Measurements from ENCODE around the gene ZNF280A.

Gene ZNF280A, protein sequence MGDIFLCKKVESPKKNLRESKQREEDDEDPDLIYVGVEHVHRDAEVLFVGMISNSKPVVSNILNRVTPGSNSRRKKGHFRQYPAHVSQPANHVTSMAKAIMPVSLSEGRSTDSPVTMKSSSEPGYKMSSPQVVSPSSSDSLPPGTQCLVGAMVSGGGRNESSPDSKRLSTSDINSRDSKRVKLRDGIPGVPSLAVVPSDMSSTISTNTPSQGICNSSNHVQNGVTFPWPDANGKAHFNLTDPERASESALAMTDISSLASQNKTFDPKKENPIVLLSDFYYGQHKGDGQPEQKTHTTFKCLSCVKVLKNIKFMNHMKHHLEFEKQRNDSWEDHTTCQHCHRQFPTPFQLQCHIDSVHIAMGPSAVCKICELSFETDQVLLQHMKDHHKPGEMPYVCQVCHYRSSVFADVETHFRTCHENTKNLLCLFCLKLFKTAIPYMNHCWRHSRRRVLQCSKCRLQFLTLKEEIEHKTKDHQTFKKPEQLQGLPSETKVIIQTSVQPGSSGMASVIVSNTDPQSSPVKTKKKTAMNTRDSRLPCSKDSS

DNA sequence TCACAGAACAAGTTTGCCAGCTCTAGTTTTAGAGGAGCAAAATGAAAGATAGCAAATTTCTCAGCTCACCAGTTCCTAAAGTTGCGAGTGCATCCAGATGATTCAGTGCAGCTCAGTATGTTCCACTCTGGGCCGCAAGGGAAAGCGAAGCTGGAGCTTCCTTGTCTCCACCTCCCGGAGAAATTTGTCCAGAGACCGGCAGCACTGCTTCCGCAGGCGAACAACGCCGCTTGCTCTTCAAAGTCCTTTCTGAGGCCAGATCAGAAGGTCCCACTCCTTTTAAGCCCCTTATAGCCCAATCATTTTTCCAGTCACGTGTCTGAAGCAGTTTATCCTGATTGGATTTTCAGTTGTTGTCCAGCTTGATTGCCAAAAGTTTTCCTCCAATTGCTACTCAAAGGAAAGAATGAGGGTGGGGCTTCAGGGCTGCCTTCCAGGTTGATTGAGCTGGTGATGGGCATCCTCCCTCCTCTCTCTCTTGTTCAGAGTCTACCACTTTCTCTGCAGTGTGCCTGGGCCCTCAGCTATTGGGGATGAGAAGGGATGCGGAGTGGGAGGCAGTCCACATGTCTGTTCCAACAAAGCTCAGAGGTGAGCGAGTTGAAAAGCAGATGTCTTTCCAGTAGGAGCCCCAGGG, at the start of gene ZNF280A:
Gene ZNF280A, minus strand, starts transcription at position 251 of the 637 bp plus-strand sequence. CDS start 4,640 bp downstream, outside the sequence.
- DNase-seq = no peak

DNA sequence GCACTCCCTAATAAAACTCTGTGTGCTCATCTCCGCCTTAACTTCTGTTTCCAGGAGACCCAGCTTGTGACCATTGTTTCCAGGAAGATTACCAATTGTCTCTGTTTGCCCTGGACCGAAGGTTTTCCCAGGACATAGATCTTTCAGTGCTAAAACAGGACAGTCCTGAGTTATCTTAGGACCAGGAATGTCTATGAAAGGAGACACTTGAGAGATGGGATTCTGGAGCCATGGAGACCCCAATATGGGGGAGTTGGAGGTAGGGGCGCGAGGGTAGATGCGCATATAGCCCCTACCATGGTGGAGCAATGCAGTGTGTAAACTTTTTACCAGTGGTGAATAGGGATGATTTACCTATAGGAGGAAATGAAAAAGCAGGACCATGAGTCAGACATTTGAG, 49.1 kb upstream of the ZNF280A start:
- DNase-seq = no peak

DNA sequence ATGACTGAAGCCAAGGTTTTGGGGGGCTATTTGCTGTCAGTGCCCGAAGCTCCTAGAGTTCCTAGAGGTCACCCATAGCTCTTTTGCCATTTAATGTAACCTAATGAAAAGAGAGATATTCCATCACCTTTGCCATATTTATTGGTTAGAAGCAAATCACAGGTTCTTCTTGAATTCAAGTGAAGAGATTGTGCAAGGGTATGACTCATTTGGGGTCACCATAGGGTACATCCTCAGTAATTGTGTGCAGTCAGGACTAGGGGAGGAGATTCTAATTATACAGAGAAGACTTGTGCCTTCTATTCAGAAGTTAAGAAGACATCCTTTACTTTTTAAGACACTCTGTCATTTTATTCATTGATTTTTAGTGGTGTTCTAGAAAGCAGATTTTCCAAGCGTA, 45.9 kb upstream of the ZNF280A start:
- no peak for DNase-seq

GRCh38 chr22:22558972-22559603, 39.0 kb upstream of the ZNF280A start, which contains the start of gene PRAME:
Gene PRAME, minus strand, starts transcription at chr22:22559265. Its CDS starts 2,433 bp downstream, at chr22:22556832.
- DNase-seq = peak; percentile 84 to 90

DNA sequence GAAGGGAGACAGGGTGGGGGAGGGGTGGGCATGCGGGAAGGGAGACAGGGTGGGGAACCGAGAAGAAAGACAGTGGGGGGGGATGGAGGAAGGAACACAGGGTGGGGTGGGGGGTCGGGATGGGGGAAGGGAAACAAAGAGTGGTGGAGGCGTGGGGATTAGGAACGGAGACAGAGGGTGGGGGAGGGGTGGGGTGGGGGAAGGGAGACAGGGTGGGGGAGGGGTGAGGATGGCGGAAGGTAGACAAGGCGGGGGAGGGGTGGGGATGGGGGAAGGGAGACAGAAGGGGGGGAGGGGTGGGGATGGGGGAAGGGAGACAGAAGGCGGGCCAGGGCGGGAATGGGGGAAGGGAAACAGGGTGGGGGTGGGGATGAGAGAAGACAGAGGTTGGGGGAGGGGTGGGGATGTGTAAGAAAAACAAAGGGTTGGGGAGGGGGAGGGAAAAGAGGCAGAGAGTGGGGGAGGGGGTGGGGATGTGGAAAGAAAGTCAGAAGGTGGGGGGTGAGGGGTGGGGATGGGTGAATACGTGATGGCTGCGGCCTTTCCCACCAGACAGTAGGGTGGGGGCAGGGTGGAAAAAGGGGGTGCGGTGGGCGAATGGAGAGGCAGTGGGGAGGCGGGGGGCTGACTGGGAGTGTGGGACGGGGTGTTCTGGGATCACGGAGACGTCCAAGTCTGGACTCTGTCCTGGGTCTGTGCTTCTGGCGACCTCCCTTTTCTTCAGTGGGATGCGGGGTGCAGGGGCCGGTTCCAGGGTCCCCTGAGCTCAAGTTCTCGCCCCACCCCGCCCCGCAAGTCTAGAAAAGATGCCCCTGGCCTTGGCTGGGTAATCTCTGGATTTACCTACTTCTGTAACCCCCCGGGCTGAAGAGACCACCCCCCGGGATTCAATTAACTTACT, 38.3 kb upstream of the ZNF280A start:
- DNase-seq = no peak

GRCh38 chr22:22556995-22557925, 37.2 kb upstream of the ZNF280A start:
- DNase-seq = no peak

DNA sequence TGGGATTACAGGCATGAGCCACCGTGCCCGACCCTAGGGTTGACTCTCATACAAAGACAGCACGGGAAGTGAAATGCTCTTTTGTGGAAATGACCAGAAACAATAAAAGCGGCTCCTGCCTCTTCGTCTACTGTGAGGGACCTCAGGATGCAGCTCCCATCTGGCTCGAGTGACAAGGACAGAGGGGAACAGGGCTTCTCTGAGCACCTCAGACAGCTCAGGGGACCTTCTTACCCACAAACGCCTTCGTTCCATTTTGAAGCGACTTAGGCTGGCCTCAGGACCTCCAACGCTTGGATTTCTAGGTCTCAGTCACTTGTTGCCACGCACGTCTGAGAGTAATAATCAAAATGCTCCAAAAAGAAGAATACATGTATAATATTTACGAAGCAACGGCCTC, 36.5 kb upstream of the ZNF280A start:
- DNase-seq = no peak

DNA sequence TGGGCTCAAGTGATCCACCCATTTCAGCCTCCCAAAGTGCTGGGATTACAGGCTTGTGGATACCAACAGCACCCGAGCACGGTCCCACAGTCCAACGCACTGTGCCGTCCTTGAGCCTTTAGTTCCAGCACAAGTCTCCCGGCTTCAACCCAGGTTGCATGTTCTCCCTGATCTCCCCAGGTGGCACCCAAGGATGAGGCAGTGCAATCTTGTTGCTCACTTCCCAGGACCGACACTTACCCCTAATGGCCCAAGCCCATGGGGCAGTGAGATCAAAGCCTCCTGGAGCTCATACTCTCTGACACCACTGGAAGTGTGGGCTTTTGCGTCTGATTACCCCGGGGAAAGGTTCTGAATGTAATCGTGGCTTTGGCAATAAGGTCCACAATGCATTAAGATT, 35.5 kb upstream of the ZNF280A start:
- DNase-seq = no peak

DNA sequence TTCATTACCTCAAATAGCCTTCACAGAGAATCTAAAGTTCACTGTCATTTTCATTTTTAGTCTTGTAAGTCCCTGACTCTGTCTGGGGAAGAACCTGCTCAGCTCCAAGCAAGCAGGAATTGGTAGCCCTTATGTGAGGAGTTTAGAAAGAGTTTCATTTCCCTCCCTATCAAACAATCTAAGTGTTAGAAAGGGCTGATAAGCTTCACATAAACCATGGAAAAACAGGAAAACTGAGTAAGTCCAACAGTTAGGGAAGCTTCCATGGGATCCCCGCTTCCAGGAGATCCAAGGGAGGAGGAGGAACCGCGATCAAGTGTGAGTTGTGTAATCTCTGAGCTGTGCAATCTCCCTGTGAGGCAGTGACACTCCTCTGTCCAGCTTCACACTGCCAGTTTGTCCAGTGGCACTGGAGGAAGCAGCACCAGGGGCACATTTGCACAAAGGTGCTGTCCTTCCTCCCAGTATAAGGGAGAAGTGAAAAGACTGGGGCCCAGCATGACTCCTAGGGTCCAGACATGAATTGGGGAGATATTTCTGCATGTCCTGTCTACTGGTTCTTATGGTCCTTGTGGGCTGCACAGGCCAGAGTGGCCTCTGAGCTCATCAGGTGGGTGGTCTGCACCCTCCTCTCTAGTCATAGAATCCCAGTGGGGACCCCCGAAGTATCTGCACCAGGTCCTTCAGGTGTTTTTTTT, 34.7 kb upstream of the ZNF280A start:
- DNase-seq = no peak

GRCh38 chr22:22553735-22554586, 33.9 kb upstream of the ZNF280A start:
- no peak for DNase-seq

DNA sequence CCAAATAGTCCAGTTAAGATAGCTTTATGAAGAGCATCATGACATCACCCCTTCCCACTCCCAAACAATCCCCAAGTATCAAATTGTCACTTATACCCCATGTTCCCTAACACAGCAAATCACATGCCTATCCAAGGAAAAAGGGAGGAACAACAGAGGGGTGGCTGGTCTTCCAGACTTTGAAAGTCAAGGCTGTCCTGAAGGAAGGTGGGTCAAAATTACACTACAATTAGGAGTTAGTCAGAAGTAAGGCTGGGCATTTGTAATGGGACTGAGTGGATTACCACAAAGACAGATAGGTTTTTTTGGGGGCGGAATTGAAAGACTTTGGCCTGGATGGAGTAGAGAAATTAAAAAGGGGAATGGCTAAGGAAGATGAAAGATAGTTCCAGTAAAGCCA, 33.1 kb upstream of the ZNF280A start:
- no peak for DNase-seq

DNA sequence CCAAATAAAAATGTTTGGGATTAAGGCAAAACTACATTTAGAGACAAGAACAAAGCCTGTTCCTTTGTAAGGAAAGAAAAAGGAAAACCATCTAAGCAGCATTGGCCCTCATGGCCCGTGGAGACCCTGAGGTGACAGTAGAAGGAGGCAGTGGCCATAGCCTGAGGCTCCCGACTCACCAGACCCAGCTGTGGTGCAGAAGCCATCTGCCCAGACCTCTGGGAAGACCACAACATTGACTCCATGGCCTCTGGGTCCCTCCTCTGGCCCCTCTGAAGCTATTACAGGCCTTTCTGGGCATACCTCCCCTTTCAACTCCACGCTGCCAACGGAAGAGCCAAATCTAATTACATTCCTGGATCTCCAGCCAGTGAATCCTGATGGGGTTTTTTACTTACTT, 32.6 kb upstream of the ZNF280A start:
- DNase-seq = no peak

GRCh38 chr22:22550789-22551434, 30.8 kb upstream of the ZNF280A start:
- no peak for DNase-seq

DNA sequence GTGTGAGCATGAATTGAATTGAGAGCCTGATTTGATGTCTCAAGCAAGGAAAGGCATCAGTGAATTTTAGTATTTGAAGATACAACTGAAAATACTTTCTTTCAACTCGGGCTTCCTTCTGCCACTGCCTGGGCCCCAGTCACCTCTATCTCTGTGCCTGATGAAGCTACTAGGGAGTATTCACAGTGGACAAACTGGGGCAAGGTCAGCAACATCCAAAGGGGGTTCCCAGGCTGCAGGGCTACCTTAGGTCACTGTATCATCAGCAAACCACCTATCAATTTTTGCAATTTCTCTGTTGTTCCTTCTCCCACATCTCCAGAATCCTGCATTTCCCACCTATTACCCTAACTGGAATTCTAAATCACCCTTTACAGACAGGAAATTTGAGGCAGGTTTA, 28.8 kb upstream of the ZNF280A start:
- DNase-seq = no peak

GRCh38 chr22:22548317-22548716, 28.2 kb upstream of the ZNF280A start:
- DNase-seq = no peak

- peak; percentile 48 to 53 for DNase-seq
Measured at GRCh38 chr22:22547692-22548300, 27.7 kb upstream of the ZNF280A start.

GRCh38 chr22:22547226-22547625, 27.2 kb upstream of the ZNF280A start:
- DNase-seq = no peak

- peak; percentile 59 to 60 for DNase-seq
Measured at GRCh38 chr22:22546490-22546889, 26.4 kb upstream of the ZNF280A start.

GRCh38 chr22:22545084-22545483, 25.0 kb upstream of the ZNF280A start:
- DNase-seq = no peak

Measured in Kasumi-1 (cell line).